ENCODE measurements around the gene GPS1.

GRCh38 chr17:82083009-82083408, 31.3 kb downstream of the GPS1 start:
- TF ChIP-seq EZH2 (IDR thresholded peaks at IDR 0.05; ENCODE audit: insufficient read depth, low read length) = no peak
- TF ChIP-seq, protein P1, sequence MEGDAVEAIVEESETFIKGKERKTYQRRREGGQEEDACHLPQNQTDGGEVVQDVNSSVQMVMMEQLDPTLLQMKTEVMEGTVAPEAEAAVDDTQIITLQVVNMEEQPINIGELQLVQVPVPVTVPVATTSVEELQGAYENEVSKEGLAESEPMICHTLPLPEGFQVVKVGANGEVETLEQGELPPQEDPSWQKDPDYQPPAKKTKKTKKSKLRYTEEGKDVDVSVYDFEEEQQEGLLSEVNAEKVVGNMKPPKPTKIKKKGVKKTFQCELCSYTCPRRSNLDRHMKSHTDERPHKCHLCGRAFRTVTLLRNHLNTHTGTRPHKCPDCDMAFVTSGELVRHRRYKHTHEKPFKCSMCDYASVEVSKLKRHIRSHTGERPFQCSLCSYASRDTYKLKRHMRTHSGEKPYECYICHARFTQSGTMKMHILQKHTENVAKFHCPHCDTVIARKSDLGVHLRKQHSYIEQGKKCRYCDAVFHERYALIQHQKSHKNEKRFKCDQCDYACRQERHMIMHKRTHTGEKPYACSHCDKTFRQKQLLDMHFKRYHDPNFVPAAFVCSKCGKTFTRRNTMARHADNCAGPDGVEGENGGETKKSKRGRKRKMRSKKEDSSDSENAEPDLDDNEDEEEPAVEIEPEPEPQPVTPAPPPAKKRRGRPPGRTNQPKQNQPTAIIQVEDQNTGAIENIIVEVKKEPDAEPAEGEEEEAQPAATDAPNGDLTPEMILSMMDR (IDR thresholded peaks at IDR 0.05; ENCODE audit: insufficient read depth, low read depth, low read length) = no peak
